Measurements from ENCODE around the gene PAH.

DNA sequence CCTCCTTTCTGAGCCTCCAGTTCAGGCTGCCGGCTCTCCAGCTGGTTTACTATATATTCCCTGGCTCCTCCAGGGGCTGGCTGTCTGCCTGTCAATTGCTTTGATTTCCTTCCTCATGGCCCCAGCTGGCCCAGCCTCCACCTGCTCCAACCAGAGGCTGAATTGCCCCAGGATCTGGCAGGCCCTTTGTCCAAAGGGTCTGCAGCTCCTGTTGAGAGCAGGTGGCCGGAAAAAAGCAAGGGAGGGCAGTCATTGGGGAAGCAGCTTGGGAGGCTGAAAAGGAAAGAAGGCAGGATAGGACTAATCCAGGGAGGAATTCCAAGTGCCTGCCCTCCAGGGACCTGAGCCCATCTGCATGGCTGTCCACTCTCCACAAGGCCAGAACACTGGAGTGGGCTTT is 25.3 kb downstream of the PAH start:
- no peak for TF ChIP-seq NR2C2 (CRISPR knock-in tag; IDR thresholded peaks at IDR 0.05)
- no peak for TF ChIP-seq ZNF423 (CRISPR knock-in tag; IDR thresholded peaks at IDR 0.05)
